ENCODE results near the gene ARHGEF28.

The ARHGEF28 gene

DNA sequence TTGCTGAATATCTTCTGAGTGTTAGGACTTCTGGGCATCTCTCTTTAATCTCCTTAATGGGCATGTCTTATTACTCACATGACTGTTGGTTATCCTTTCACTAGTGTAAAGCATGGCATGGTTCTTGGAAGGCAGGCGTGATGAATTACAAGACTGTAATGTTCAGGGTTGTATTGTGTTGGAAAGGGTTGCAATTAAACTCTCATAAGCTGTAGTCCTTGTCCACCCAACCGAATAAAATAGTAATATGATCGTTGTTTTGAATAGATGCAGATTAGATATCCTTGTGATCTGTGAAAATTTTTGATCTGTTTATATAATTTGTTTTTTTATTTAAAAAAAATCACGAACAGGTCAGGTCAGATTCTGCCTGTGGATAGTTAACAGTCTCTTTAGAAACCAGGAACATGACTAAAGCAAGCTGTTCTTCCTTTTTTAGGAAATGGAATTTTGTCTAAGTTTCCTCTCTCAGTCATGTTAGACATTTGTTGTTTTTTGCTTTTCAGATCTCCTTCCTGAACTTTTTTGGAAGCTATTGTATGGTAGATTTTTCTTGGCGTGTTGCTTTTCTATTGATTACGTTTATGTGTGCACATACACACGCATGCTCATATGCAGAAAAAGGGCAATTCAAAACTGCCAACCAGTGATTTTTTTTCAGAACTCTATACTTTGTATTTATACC, 121.8 kb downstream of the ARHGEF28 start:
- DNase-seq: no peak

DNA sequence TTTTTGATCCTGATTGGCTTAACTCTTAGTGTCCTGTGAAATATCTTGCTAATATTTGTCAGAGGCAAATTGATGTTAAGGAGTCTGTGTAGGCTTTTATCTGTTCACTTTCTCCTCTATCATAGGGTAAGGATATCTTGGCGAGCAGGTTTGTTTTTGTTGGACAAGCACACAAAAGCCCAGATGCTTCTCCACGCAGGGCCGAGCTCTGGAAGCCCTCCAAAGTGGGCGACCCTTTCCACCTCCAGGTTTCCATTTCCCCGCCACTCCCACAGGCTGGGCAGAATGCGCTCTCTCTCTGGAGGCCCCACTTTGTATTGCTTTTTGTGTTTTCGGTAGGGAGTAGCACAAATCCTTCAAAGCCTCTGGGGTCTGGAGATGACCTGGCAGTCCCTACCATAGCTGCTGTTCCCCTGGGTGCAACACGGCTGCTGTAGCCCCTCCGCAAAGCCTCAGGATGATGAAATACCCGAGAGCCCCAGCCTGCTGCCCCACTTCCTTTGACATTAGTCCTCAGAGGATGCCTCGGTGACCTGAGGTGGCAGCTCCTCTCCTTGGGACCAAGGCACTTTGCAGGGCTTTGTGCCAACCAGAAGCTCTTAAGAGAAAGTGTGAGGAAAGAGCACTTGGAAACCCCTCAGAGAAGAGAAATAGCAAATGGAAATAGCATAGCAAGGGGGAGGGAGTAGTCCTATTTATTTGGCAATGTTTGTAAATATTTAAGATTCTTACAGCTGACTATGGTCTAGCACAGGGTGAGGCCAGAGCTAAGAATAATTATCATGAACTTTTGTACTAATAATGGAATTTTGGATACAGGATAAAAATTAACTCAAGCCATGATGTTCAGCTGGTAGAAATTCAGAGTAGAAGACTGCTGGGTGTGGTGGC, 122.8 kb downstream of the ARHGEF28 start:
- DNase-seq: no peak

DNA sequence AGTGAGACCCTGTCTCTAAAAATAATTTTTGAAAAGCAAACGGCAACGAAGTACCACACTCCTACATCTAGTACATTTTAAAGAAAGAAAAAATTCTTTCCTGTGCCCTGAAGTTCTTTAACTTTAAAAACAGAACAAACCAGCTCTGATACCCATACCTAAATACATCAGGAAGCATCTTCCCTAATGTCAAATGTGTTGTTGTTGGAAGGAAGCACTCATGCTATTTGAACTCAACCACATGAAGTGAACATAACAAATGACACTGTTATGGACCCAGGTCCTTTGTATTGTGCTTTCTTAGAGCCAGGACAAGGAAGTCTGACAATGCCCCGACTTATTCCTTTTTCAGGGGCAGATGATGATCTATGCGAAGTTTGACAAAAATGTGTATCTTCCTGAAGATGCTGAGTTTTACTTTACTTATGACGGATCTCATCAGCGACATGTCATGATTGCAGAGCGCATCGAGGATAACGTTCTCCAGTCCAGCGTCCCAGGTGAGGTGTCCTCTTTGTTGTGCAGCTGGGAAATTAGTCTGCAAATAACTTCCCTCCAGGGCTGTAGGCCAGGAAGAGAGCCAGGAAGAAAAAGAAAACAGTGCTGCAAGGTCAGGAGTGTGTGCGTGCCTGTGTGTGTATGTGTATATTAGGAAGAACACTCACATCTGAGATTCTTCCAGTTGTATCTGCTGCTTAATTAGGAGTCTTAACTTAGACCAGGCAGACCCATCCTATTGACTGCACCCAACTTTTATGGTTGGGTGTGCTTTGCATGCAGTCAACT, 123.7 kb downstream of the ARHGEF28 start:
- no peak for DNase-seq

DNA sequence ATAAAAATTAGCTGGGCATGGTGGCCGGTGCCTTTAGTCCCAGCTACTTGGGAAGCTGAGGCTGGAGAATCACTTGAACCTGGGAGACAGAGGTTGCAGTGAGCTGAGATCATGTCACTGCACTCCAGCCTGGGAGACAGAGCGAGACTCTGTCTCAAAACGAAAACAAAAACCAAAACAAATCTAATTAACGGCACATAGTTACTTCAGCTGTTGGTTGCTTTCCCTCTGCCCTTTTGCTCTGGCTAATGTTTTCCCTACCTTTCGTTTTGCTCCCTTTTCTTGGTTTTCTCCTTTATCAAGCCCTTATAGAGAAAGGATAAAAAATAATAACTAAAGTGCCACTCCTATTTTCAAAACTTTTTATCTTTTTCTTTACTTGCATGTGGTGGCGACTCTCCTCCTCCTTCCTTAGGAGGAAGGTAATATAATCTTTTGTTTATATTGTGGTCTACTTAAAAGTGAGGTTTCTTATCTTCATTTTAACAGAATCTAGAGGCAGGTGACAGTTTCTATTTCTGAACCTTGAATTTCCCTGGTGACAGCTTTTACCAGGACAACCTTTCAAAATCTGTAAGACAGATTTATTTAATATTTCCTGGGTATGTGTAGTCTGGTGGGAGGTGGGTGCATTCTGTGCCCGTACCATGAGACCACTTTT, 125.4 kb downstream of the ARHGEF28 start:
- DNase-seq: no peak

DNA sequence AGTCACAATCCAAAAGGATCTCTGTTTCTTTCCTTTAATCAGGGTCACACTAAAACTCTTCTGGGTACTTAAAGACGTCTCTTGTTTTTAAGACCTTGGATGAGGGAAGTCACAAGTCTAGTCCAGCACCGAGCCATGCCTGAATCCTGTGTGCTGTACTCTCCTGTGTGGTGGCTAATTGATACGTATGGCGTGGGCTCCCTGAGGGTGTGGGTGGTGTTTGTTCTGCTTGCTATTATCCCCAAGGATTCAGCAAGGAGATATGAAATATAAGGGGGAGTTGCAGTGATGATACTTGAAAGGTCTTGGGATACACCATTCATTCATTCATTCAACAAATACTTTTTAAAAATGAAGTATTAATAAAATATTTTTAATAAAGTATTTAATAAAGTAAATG, 128.3 kb downstream of the ARHGEF28 start:
- DNase-seq: no peak

DNA sequence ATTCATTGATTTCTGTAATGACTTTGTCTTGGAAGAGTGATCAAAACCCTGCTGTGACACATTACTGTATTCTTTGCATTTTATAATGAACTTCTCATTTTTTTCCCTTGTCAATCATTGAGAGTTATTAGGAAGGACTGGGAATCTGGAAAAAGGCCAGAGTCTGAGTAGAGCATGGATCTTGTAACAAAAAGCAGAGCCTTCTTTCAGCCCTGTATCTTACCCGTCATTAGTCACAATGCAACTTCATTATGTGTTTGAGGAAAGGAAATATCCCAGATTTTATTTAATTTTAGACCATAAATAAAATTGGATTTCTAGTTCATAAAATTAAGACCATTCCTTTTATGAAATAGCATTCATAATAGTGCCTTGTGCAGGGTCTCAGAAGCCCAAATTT, 131.4 kb downstream of the ARHGEF28 start:
- DNase-seq: no peak

DNA sequence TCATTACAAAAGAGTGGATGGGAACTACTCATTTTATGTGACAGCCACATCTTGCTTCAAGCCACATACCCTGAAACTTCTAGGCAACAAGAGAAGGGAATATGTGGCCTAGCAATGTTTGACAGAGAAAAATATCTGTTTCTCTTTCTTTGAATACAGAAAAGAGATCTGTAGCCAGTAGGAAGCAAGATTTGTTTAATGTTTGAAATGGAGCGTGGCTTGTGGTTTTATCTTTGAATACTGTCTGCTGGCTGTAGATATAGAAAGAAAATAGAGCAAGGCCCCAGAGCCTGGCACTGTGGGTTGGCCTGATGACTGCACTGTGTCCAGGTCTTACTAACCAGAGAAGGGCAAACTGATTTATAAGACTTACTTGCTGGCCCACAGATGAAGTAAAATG, 133.8 kb downstream of the ARHGEF28 start:
- DNase-seq: no peak

DNA sequence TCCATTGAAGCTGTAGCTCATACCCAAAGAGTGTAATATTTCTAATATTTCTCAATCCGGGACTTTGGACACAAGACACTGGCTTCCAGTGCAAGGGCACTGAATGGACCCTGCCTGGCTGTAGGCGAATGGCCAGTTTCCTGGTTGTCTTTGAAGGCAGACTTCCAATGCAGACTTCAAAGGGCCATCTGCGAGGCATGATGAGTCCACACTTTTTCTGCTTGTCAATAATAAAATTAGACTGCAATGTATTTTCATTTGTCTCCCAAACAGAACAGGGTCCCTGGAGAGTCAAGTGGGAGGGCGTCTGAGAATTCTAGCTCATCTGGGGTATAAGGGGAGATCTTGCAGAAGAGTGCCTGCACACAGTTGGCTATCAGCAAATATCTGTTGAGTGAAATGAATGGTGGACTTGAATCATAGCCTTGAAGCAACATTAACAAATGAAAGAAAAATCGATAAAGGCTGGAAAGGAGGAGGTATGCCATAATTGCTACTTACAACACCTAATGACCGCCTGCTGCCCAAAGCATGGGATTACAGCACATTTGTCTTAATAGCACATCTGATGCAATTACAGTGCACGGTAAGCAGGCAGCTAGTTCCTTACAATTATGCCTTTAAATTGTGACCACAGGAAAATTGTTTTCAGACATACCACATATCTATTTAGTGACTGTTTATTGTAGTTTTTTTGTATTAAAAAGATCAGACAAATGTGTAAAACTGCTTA, 137.5 kb downstream of the ARHGEF28 start:
- DNase-seq: no peak

DNA sequence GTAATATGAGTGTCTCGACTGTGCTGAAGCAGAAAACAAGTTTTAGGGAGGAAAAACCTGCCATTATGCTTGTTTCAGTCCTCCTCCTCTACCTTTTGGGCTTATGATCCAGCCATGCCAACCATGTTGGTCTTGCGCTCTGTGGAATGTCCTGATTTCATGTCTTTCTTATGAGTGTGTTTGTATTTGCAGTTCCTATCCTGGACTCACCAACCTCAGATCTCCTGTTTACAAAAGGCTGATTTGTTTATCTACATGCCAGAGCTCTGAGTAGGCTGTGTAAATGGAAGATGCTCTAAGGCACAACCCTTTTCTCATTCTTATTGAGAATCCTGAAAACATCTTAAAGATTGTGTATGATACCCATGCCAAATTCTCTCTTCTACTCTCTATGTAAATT, 138.6 kb downstream of the ARHGEF28 start:
- DNase-seq: no peak

DNA sequence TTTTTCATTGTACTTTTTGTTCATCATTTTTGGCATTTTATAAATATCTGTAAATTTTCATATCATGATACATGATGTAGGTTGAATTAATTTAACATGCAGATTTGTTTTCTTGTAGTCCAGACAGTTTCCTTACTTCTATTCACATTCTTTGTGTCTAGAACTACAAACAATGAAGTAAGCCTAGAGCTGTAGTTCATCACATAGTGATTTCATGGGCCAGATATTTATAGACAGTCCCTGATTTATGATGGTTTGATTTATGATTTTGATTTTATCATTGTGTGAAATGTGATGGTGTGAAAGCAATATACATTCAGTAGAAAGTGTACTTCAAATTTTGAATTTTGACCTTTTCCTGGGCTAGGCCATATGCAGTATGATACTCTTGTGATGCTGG, 139.0 kb downstream of the ARHGEF28 start:
- no peak for DNase-seq

DNA sequence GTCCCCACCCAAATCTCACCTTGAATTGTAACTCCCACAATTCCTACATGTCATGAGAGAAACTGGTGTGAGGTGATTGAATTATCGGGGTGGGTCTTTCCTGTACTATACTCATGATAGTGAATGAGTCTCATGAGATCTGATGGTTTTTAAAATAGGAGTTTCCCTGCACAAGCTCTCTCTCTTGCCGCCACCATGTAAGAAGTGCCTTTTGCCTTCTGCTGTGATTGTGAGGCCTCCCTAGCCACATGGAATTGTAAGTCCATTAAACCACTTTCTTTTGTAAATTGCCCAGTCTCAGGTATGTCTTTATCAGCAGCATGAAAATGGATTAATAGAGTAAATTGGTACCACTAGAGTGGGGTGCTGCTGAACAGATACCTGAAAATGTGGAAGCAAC, 140.9 kb downstream of the ARHGEF28 start:
- no peak for DNase-seq

DNA sequence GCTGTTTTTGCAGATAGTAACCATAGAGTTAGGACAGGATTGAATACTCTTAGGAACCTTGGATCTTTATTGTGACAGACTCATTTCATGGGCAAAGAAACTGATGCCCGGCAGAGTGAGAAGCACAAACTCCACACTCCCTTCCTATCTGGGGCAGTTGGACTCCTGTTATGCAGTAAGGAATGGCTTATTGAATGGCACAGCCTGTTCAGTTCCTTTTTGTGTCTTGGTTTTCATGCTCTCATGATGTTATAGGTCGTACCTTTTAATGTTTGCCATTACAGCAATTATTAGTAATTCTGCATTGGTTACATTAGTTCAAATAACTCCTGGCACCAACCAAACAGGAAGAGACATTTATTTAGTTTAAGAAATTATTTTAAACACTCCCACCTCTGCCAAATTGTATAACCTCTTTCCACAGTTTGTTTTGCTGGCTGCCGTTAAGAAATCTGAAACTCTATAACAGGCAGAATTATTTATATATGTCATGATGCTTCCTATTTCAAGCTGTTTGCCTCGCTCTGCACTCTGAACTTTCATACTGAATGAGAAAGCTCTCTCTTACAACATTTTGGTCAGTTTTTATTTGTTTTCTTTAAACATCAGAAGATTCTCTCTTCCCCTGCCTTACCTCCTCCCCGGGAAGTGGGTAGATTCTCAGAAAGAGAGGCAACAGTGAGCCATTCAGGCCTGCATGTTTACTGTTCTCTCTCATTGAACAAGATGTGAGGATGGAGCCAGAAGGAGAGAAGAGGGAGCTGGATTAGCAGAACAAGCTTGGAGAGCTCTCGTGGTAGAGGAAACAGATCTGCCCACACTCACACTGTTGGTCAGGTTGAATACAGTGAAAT, 144.4 kb downstream of the ARHGEF28 start:
- no peak for DNase-seq

DNA sequence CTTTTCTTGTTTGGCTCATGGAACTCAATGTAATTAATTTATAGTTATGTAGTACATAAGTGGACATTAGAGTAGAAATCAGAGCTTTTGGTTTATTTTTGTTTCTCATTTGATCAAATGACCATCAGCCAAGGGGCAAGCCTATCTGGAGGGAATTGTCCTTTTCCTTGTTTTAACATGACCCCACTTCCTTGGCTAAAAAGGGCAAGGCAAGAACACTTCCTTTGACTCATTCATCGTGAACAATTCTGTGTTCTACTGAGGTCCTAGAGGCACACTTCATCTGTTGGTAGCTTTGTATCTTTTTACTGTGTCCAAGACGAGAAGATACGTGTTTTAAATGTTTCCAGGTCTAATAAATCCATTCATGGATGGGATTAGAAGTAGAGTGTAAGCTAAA, 148.9 kb downstream of the ARHGEF28 start:
- DNase-seq: no peak

DNA sequence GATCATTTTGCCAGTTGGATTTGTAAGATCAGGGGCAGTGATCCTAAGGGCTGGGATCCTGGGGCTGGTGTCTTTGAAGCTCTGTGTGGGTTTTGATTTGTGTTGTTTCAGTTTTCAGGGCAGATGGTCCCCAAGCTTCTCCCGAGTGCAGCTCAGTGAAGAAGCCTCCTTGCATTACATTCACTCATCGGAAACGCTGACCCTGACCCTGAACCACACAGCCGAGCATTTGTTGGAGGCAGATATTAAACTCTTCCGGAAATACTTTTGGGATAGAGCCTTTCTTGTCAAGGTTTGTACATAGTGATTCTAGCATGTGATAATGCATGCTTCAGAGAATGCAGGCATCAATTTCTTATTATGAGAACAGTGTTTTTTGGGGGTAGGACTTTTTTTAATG, 150.4 kb downstream of the ARHGEF28 start:
- no peak for DNase-seq

DNA sequence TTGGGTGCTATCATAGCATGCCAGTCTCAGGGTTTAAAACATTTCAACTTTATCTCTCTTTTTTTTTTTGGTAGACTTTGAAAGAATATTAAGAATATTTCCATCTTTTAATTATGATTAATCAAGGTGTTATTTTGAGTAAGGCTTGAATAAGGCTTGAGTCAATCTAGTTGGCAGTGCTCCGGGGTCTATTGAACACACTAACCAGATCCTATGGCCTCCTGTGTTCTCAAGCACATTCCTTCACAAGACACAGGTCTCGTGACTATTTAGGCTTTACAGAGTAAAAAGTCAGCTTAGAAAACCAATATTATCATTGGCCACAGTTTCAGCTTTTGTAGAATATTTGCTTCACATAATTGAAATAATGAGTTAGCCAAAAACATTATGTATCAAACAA, 151.2 kb downstream of the ARHGEF28 start:
- DNase-seq: no peak

DNA sequence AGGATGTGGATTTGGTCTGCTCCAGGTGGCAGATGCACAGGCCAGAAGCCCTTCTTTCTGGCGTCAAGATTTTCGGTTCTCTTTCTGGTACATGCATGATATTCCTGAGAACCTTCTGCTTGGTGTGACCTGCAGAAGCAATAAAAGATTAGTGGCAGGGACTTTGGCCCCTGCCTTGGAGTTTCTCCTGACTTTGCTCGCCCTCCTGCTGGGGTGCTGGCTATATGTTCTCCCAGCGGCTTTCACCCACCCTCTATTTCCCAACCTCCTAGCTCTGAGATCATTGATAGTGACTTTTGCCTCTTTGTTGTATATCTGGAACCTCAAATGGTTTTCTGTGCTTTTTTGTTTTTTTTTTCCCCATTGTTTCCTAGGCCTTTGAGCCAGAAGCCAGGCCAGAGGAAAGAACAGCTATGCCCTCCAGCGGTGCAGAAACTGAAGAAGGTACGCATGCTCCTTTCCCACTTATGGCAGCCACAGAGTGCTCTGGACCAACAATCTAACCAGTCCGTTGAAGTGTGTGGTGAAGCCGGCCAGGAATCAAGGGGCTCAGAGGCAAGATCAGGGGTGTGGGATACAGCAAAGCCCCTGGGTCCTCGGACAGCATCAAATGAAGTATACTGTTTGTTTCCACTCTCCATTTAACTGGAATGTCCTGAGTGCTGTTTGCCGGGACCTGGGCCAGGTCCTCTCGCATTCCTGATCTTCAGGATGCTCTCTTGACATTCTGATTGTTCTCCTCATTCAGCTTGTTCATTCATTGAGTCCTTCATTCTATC, 154.5 kb downstream of the ARHGEF28 start:
- DNase-seq: no peak

DNA sequence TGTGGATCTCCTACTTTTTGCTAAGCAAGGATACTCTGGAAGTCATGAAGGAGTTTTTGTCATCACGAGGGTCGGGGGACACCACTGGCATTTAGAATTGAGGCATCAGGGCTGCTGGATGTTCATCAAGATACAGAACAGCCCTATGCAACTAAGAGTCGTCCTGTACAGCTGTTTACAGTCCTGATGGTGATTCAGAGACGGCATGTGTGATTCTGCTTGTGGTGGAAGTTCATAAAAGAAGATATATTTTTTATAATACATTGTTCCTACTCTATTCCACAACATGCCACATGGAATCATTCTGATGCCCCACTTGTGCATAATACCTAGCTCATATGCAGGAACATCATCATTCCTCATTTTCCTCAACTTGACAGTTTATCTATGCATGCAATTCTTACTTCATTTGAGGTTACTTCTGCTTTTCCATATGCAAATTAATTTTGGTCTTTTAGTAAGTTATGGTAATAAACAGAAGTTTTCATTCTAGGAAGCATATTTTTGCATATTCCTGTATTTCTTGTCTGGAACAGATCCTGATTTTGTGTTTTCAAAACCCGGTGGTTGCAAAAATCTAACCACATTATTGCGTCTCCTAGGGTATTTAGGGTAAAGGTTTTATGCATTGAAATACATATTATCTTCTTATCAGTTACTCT, 155.2 kb downstream of the ARHGEF28 start:
- DNase-seq: no peak

DNA sequence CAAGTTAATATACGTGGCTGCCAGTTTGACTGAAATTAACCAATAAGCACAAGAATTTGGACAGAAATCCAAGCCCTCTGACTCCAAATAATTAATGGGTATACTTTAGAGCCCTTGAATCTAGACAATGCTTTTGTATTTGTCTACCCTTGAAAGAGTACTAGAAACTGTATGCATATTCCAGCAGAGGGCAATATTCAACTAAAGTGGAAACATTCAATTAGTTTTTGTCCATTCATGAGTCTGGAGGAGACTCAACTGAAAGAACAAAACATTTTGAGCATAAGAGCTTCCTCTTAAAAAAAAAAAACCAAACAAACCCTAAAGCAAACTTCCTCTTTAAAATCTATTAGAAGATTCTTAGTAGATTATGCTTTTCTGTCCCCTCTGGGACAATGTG, 157.8 kb downstream of the ARHGEF28 start:
- DNase-seq: no peak

DNA sequence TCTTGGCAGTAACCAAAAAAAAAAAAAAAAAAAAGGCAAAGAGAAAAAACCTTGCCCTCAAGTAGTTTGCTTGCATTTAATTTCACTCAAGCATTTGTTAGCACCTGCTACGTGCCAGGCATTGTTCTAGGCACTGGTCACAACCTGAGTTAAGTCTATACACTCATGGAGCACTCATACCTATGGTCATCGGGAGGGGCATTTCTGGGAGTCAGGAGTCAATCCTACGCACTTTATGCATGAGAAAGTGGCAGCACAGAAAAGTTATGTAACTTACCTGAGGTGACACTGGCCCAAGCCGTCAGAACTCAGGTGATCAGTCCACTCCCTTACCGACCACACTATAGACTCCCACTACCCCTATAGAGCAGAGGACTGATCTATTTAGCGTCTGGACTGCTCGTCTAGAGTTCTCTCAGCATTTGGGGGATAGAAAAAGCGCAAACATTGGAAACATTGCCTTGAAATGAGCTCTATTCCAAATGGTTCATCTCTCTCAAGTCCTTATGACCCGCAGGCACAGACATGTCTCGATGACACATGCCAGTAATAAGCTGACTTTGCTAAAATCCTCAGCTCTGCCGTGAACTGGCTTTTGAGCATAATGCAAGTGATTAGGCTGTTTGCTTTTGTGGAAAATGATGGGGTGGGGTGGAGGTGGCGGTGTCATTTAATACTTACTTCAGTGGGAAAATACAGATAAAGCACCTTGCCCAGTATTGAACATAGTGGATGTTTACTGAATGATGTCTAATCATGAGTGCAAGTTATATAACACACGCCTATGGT, 160.2 kb downstream of the ARHGEF28 start:
- no peak for DNase-seq

Measured in NCI-H2171 (cell line).